ENCODE results near the gene EPG5.
"Not testable (repeated sequence)": the region's sequence is repeated elsewhere in the genome, so short reads cannot be mapped to it uniquely, and the experiment has no call there.

Gene EPG5

GRCh38 chr18:45818765-45819164, 148.4 kb downstream of the EPG5 start:
- DNase-seq (ENCODE audit: low read depth in 2 of 2, low spot score in 1 of 2), result not testable (repeated sequence)

- no peak for DNase-seq (ENCODE audit: low read depth in 2 of 2, low spot score in 1 of 2)
Observed at GRCh38 chr18:45817543-45817942, 149.6 kb downstream of the EPG5 start.

- not testable (repeated sequence) for DNase-seq (ENCODE audit: low read depth in 2 of 2, low spot score in 1 of 2)
Observed at GRCh38 chr18:45814733-45815132, 152.4 kb downstream of the EPG5 start.

- not testable (repeated sequence) for DNase-seq (ENCODE audit: low read depth in 2 of 2, low spot score in 1 of 2)
Observed at GRCh38 chr18:45807144-45807543, 160.0 kb downstream of the EPG5 start.

GRCh38 chr18:45806226-45806625, 160.9 kb downstream of the EPG5 start:
- no peak for DNase-seq (ENCODE audit: low read depth in 2 of 2, low spot score in 1 of 2)

GRCh38 chr18:45805551-45805950, 161.6 kb downstream of the EPG5 start:
- DNase-seq (ENCODE audit: low read depth in 2 of 2, low spot score in 1 of 2), result no peak

- no peak for DNase-seq (ENCODE audit: low read depth in 2 of 2, low spot score in 1 of 2)
Observed at GRCh38 chr18:45802814-45803492, 164.2 kb downstream of the EPG5 start.

- no peak for DNase-seq (ENCODE audit: low read depth in 2 of 2, low spot score in 1 of 2)
Observed at GRCh38 chr18:45801416-45802004, 165.6 kb downstream of the EPG5 start.
